Stimulated activated CD8-positive, alpha-beta memory T cell treated with anti-CD3 and anti-CD28 coated beads, Interleukin-4, amount 100 ng/mL, for 4 hours (primary cell): Measurements from ENCODE around the gene PEX3.
"Not testable (repeated sequence)": the region's sequence is repeated elsewhere in the genome, so short reads cannot be mapped to it uniquely, and the experiment has no call there.

Source experiments
- DNase-seq, 2 donors: peaks; one replicate each; pipeline ENCODE4 v3.0.0-alpha.2; 2020; ENCODE audit warnings: low read depth in 2 of 2, low spot score in 1 of 2

PEX3 gene

GRCh38 chr6:143447865-143448264 is 2.7 kb upstream of the PEX3 start:
- DNase-seq, result not testable (repeated sequence)

- DNase-seq, result no peak
Measured at GRCh38 chr6:143449082-143449713, 1.4 kb upstream of the PEX3 start.

GRCh38 chr6:143449714-143450452 is 722 bp upstream of the PEX3 start:
- peak in 1 of 2 donors; percentile 7 for DNase-seq

- no peak for DNase-seq
Measured at GRCh38 chr6:143451531-143451930, 926 bp downstream of the PEX3 start.

- no peak for DNase-seq
Measured at GRCh38 chr6:143457563-143458359, 7.2 kb downstream of the PEX3 start.

GRCh38 chr6:143465546-143465945 is 14.9 kb downstream of the PEX3 start:
- DNase-seq, result no peak

GRCh38 chr6:143468026-143468425 is 17.4 kb downstream of the PEX3 start:
- DNase-seq, result no peak

GRCh38 chr6:143468823-143469222 is 18.2 kb downstream of the PEX3 start:
- not testable (repeated sequence) for DNase-seq

- DNase-seq, result no peak
Measured at GRCh38 chr6:143471822-143472221, 21.2 kb downstream of the PEX3 start.

GRCh38 chr6:143476545-143476944 is 25.9 kb downstream of the PEX3 start:
- DNase-seq, result no peak

- no peak for DNase-seq
Measured at GRCh38 chr6:143478479-143479062, 28.0 kb downstream of the PEX3 start.

- DNase-seq, result no peak
Measured at GRCh38 chr6:143482593-143482992, 32.0 kb downstream of the PEX3 start.

- DNase-seq, result no peak
Measured at GRCh38 chr6:143485967-143486366, 35.4 kb downstream of the PEX3 start.

GRCh38 chr6:143486752-143487151 is 36.1 kb downstream of the PEX3 start:
- no peak for DNase-seq

GRCh38 chr6:143490244-143490643 is 39.6 kb downstream of the PEX3 start:
- no peak for DNase-seq

GRCh38 chr6:143490775-143491174 is 40.2 kb downstream of the PEX3 start:
- DNase-seq, result no peak

- DNase-seq, result no peak
Measured at GRCh38 chr6:143496974-143497373, 46.4 kb downstream of the PEX3 start.

GRCh38 chr6:143498428-143498827 is 47.8 kb downstream of the PEX3 start:
- no peak for DNase-seq

GRCh38 chr6:143501851-143502250 is 51.2 kb downstream of the PEX3 start:
- no peak for DNase-seq

- DNase-seq, result no peak
Measured at GRCh38 chr6:143504369-143504768, 53.8 kb downstream of the PEX3 start.

- DNase-seq, result no peak
Measured at GRCh38 chr6:143505111-143505510, 54.5 kb downstream of the PEX3 start.

- DNase-seq, result no peak
Measured at GRCh38 chr6:143505537-143505936, 54.9 kb downstream of the PEX3 start.
